ENCODE measurements around the gene DTNBP1.

The DTNBP1 gene

GRCh38 chr6:15480525-15480924 is 182.3 kb downstream of the DTNBP1 start:
- no peak for DNase-seq (ENCODE audit: low read depth)

DNA sequence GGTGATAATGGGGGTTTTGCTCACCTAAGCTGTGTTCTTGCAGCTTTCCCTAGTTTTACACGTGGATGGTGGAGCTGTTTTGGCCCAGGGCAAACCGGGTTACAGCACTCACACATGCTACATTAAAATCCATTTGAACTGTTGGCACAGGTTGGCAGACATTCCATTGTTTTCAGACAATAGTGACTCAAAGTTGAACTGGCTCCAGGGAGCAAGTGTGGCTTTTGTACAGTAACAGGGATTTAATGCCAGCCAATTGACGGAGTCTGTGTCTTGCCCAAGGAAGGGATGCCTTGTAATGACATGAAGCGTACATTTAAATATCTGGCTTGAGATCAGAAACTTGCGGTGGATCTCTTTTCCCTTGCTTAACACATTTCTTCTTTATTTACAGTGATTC is 183.1 kb downstream of the DTNBP1 start:
- DNase-seq (ENCODE audit: low read depth): peak; percentile 17

DNA sequence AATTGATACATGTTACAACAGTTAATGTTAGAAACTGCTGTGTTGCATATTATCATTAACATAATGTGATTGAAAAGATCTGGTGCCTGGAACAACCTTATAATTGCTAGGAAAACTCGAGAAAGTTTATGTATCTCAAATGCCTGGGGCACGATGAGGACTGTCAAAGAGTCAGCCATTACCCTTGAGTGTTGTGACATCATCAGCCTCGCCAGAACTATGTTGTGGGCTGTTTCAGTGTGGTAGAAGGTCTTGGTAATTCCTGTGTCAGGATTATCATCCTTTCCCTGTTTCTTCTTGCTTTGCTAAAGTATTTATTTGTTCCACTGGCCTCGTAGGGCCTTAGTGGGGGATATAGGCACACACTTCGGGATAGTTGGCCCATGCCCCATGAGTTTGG is 185.1 kb downstream of the DTNBP1 start:
- peak; percentile 46 for DNase-seq (ENCODE audit: low read depth)

- DNase-seq (ENCODE audit: low read depth): peak; percentile 73
These were observed 186.0 kb downstream of the DTNBP1 start for GRCh38 chr6:15476631-15477380.

GRCh38 chr6:15475872-15476271 is 187.0 kb downstream of the DTNBP1 start:
- DNase-seq (ENCODE audit: low read depth): no peak

DNA sequence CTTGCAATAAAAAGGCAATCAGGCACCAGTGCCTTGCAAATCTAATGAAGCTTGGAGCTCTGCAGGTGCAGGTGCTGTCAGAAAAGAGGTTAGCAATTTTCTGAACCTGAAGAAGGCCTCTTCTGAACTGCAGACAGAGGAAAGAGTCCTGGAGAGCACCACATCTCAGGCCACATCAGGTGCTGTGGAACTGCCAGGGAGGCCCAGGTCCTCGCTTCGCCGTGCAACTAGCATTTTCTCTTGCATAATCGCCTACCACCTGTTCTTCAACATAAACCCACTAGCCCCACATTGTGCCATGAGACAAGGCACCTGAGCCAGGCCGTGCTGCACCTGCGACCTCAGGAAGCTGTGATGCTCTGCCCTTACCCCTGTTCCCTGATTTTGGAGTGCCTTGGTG is 187.6 kb downstream of the DTNBP1 start:
- DNase-seq (ENCODE audit: low read depth): no peak

DNA sequence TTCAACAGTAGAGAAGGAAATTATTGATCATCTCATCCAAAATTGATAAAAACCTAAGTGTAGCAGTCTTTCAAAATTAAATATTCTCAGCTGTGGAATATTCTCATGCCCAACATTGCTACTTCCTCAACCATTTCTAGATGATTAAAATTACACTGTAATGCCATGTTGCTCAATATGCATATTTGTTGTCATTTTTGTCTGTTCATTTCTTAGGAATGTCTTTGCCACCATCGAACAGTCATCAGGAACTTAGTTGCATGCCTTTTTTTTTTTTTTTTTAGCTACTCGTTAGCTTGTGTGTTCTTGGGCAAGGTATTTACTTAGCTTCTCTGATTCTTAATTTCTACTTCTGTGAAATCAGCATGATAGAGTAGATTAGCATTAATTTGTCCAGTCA is 188.6 kb downstream of the DTNBP1 start:
- DNase-seq (ENCODE audit: low read depth): peak; percentile 85

DNA sequence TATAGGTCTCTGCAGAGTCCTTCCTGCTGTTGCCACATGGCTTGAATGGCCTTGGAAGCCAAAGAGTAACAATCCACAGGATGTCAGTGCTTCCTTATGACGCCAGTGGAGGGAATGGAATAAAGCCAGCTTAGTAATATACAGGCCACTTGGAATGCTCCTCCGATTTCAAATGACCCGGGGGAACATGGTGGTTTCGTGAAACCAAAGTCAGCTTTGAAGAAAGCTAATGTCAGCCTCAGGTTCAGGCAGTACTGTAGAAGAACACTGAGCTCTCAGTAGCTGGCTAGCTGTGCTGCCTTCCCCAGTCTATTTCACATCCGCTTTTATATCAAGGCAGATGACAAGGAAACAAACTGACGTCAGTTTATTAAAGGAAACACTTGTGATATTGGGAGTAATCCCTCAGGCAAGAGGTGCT is 189.1 kb downstream of the DTNBP1 start:
- peak; percentile 92 for DNase-seq (ENCODE audit: low read depth)

GRCh38 chr6:15473174-15473573 is 189.7 kb downstream of the DTNBP1 start:
- DNase-seq (ENCODE audit: low read depth): no peak
